ENCODE results near the gene ELL. TPM values are rescaled to one million over a fixed set of nuclear protein-coding genes. Genes with fewer than 3 reads are reported as not detected.

The ELL gene
- total RNA-seq, 6 donors from 2014 or later = 19.8 to 66.0 (median 22.4) TPM

DNA sequence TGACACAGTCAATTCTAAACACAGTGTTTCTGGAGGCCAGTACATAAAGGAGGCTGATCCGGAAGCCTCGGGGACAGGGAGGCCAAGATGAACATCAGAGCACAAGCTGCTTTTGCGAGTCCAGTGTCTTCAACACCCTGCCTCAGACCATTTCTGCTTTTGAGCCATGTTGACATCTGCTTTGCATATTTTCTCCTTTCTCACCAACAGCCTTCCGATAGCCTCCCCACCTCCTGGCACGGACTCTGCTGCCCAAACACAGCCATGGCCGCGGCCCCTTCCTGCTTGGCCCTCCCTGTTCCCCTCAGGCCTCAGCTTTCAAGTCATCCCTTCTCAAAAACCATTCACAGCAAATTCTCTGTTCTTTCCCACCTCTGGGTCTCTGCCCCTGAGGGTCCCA, 128.0 kb downstream of the ELL start:
- H3K27ac ChIP-seq = peak overlapping the region; percentile 67 to 75 (median 74)
- TF ChIP-seq POLR2AphosphoS5 (IDR thresholded peaks at IDR 0.05) = peak in 1 of 2 donors; percentile 13
- TF ChIP-seq POLR2A (IDR thresholded peaks at IDR 0.05) = no peak
- no peak for TF ChIP-seq EP300 (IDR thresholded peaks at IDR 0.05)
- TF ChIP-seq, protein P1, sequence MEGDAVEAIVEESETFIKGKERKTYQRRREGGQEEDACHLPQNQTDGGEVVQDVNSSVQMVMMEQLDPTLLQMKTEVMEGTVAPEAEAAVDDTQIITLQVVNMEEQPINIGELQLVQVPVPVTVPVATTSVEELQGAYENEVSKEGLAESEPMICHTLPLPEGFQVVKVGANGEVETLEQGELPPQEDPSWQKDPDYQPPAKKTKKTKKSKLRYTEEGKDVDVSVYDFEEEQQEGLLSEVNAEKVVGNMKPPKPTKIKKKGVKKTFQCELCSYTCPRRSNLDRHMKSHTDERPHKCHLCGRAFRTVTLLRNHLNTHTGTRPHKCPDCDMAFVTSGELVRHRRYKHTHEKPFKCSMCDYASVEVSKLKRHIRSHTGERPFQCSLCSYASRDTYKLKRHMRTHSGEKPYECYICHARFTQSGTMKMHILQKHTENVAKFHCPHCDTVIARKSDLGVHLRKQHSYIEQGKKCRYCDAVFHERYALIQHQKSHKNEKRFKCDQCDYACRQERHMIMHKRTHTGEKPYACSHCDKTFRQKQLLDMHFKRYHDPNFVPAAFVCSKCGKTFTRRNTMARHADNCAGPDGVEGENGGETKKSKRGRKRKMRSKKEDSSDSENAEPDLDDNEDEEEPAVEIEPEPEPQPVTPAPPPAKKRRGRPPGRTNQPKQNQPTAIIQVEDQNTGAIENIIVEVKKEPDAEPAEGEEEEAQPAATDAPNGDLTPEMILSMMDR (IDR thresholded peaks at IDR 0.05) = no peak

DNA sequence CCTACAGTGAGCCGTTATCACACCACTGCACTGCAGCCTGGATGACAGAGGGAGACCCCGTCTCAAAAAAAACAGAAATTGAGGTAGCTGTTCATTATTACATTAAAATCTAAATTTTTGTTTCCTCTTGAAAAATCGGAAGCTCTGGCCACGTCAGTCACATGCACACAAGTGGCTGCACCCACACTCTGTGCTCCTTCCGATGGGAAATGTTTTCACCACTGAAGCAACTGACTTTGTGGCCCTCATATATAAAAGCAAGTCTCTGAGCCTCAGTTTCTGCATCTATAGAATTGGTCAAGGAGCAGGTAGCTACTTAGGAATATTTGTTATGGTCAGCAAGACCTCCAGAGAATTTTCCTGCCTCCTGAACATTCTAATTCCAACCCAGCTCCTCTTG, 128.9 kb downstream of the ELL start:
- Histone ChIP-seq H3K4me1 (peaks cover 9 to 30% (median 20%) of the 10 kb centered on the region in 4 donors), H3K36me3 (no peaks in the 10 kb centered on the region), H3K27me3 (no peaks in the 10 kb centered on the region), H3K4me3 (peak overlapping the region in 2 of 4 donors; percentile 1 to 52), H3K9me3 (no peaks in the 10 kb centered on the region), H3K27ac (peak overlapping the region; percentile 67 to 75 (median 74))
- 51 to 57% methylated on average over 5 of the region's 5 CpGs for WGBS, 2 donors
- ATAC-seq (ENCODE audit: low FRiP score in 2 of 2) (no peak), DNase-seq (peak in 1 of 2 donors; percentile 41)
- TF ChIP-seq POLR2A (IDR thresholded peaks at IDR 0.05) = no peak
- no peak for TF ChIP-seq EP300 (IDR thresholded peaks at IDR 0.05)
- no peak for TF ChIP-seq POLR2AphosphoS5 (IDR thresholded peaks at IDR 0.05)
- TF ChIP-seq, protein P1 (IDR thresholded peaks at IDR 0.05) = no peak

More for the DNA sequence above, 128.0 kb downstream of the ELL start:
- Histone ChIP-seq H3K9me3 (no peaks in the 10 kb centered on the region), H3K4me3 (peak overlapping the region in 2 of 4 donors; percentile 6 to 52), H3K36me3 (no peaks in the 10 kb centered on the region), H3K4me1 (peaks cover 10 to 27% (median 17%) of the 10 kb centered on the region in 4 donors), H3K27me3 (no peaks in the 10 kb centered on the region)
- peak in 1 of 2 donors; percentile 55 for ATAC-seq (ENCODE audit: low FRiP score in 2 of 2)
- peak in 1 of 2 donors; percentile 54 for DNase-seq
- 42 to 48% methylated on average over 7 of the region's 7 CpGs for WGBS, 2 donors

Other genes starting within 250 kb of the ELL start
- 10 to 100 TPM in 3 of 6 donors, 1 to 10 TPM in 3; 6.3 to 58.7 (median 11.7) TPM for gene IQCN, start 247.6 kb downstream of the ELL start, total RNA-seq
- 1,000 to 10,000 TPM in 1 of 6 donors, 100 to 1,000 TPM in 5; 281 to 1,101 (median 639) TPM for gene JUND, start 240.4 kb downstream of the ELL start, total RNA-seq
- 100 to 1,000 TPM in 4 of 6 donors, 10 to 100 TPM in 2; 39.8 to 147 (median 107) TPM for gene LSM4, start 199.0 kb downstream of the ELL start, total RNA-seq
- 10 to 100 TPM; 15.5 to 42.8 (median 28.1) TPM for gene PGPEP1, start 181.5 kb downstream of the ELL start, total RNA-seq
- 100 to 1,000 TPM in 2 of 6 donors, 10 to 100 TPM in 4; 42.5 to 126 (median 68.7) TPM for gene GDF15, start 135.9 kb downstream of the ELL start, total RNA-seq
- 10 to 100 TPM in 4 of 6 donors, 1 to 10 TPM in 2; 4.0 to 49.4 (median 24.0) TPM for gene LRRC25, start 124.4 kb downstream of the ELL start, total RNA-seq
- 100 to 1,000 TPM in 1 of 6 donors, 10 to 100 TPM in 5; 52.0 to 157 (median 84.1) TPM for gene SSBP4, start 102.7 kb downstream of the ELL start, total RNA-seq
- 10 to 100 TPM; 14.5 to 55.5 (median 20.0) TPM for gene ISYNA1, start 83.9 kb downstream of the ELL start, total RNA-seq
- gene FKBP8, start 21.5 kb upstream of the ELL start, total RNA-seq = 100 to 1,000 TPM; 242 to 450 (median 284) TPM
- gene KXD1, start 35.8 kb upstream of the ELL start, total RNA-seq = 100 to 1,000 TPM in 3 of 6 donors, 10 to 100 TPM in 3; 69.6 to 333 (median 103) TPM
- 100 to 1,000 TPM; 127 to 988 (median 458) TPM for gene UBA52, start 49.8 kb upstream of the ELL start, total RNA-seq
- 100 to 1,000 TPM in 1 of 6 donors, 10 to 100 TPM in 5; 83.6 to 114 (median 91.6) TPM for gene REX1BD, start 66.7 kb upstream of the ELL start, total RNA-seq
- 10 to 100 TPM; 15.0 to 54.8 (median 20.0) TPM for gene CRLF1, start 84.7 kb upstream of the ELL start, total RNA-seq
- gene TMEM59L, start 90.8 kb upstream of the ELL start, total RNA-seq = 1 to 10 TPM in 2 of 6 donors, under 1 TPM in 2, not detected in 2; 0.30 to 2.8 (median 1.0) TPM
- gene KLHL26, start 115.0 kb upstream of the ELL start, total RNA-seq = 10 to 100 TPM in 4 of 6 donors, 1 to 10 TPM in 2; 8.1 to 16.1 (median 12.1) TPM
- 10 to 100 TPM in 4 of 6 donors, 1 to 10 TPM in 2; 5.9 to 27.2 (median 15.6) TPM for gene CRTC1, start 161.6 kb upstream of the ELL start, total RNA-seq

Data from upper lobe of left lung (tissue), 6 donors.